DND-41 (cell line): ENCODE measurements around the gene SGCG.

Source experiments
- ATAC-seq: fragments of 200-7000 bp; cut with Tn5 transposase; 3 replicates; pipeline ENCODE4 v1.9.1; 2021; ENCODE audit warnings: low read depth; ENCODE audit not compliant: insufficient read depth
- DNase-seq: peaks from one replicate; pipeline ENCODE4 v3.0.0-alpha.2; 2020
- H2AFZ ChIP-seq: 2 replicates; pipeline ENCODE4 v1.6.0; 2012; ENCODE audit warnings: low read depth, low read length
- H3K27ac ChIP-seq: 2 replicates; pipeline ENCODE4 v1.5.1; 2012; ENCODE audit warnings: low read length, inconsistent platforms
- H3K27me3 ChIP-seq: fragments of 200-600 bp; sonication (generic); 2 replicates; pipeline ENCODE4 v1.6.0; 2012; ENCODE audit warnings: low read length, mild to moderate bottlenecking, inconsistent platforms; ENCODE audit not compliant: insufficient read depth, poor library complexity
- H3K36me3 ChIP-seq: 2 replicates; pipeline ENCODE4 v1.5.1; 2012; ENCODE audit warnings: low read length, inconsistent platforms; ENCODE audit not compliant: insufficient read depth
- H3K4me1 ChIP-seq: 2 replicates; pipeline ENCODE4 v1.5.1; 2012; ENCODE audit warnings: mild to moderate bottlenecking, low read length; ENCODE audit not compliant: insufficient read depth
- H3K4me2 ChIP-seq: 2 replicates; pipeline ENCODE4 v1.6.0; 2012; ENCODE audit warnings: mild to moderate bottlenecking, moderate library complexity, low read length, inconsistent platforms; ENCODE audit not compliant: insufficient read depth
- H3K4me3 ChIP-seq, 2 experiments: fragments of 200-600 bp in 1 of 2; shearing (Covaris generic) in 1 of 2; 2 replicates each; pipeline ENCODE4 v1.5.1; 2012 to 2016; ENCODE audit warnings: inconsistent platforms in 2 of 2, low read length in 2 of 2, mild to moderate bottlenecking in 2 of 2, low read depth in 1 of 2, moderate library complexity in 1 of 2
- H3K79me2 ChIP-seq: 2 replicates; pipeline ENCODE4 v1.6.0; 2012; ENCODE audit warnings: low read length, inconsistent platforms; ENCODE audit not compliant: insufficient read depth
- H3K9ac ChIP-seq: 2 replicates; pipeline ENCODE4 v1.6.0; 2012; ENCODE audit warnings: low read depth, mild to moderate bottlenecking, inconsistent platforms, low read length, moderate library complexity
- H3K9me3 ChIP-seq: 2 replicates; pipeline ENCODE4 v1.5.1; 2012; ENCODE audit warnings: low read length, moderate library complexity, mild to moderate bottlenecking, inconsistent platforms; ENCODE audit not compliant: insufficient read depth, severe bottlenecking
- H4K20me1 ChIP-seq: 2 replicates; pipeline ENCODE4 v1.6.0; 2012; ENCODE audit warnings: low read length; ENCODE audit not compliant: insufficient read depth
- CTCF ChIP-seq: IDR thresholded peaks from 2 replicates; pipeline ENCODE4 v1.5.1; 2012; ENCODE audit warnings: borderline replicate concordance, low read length, moderate library complexity, mild to moderate bottlenecking; ENCODE audit not compliant: poor library complexity, severe bottlenecking; ENCODE audit errors: extremely low read depth
- EZH2 ChIP-seq: IDR thresholded peaks from 3 replicates; pipeline ENCODE4 v1.6.1; 2012; ENCODE audit warnings: borderline replicate concordance, low read depth, mild to moderate bottlenecking, moderate library complexity, low read length, inconsistent platforms; ENCODE audit not compliant: severe bottlenecking

The SGCG gene

GRCh38 chr13:23268441-23268840 lies 87.7 kb downstream of the SGCG start:
- Histone ChIP-seq H2AFZ (no peak overlapping the region), H3K36me3 (no peaks in the 10 kb centered on the region), H3K9me3 (no peaks in the 10 kb centered on the region), H3K79me2 (no peaks in the 10 kb centered on the region), H3K27me3 (no peaks in the 10 kb centered on the region), H4K20me1 (no peaks in the 10 kb centered on the region), H3K27ac (no peak overlapping the region), H3K4me2 (no peak overlapping the region), H3K4me3 (no peak overlapping the region), H3K9ac (no peak overlapping the region), H3K4me1 (no peaks in the 10 kb centered on the region)
- TF ChIP-seq EZH2: no peak
- TF ChIP-seq CTCF: no peak
- DNase-seq: no peak
- ATAC-seq: no peak

GRCh38 chr13:23271331-23271730 lies 90.6 kb downstream of the SGCG start:
- Histone ChIP-seq H3K9me3 (no peaks in the 10 kb centered on the region), H3K36me3 (no peaks in the 10 kb centered on the region), H3K27me3 (no peaks in the 10 kb centered on the region), H4K20me1 (no peaks in the 10 kb centered on the region), H3K79me2 (no peaks in the 10 kb centered on the region), H3K4me3 (no peak overlapping the region), H3K4me1 (no peaks in the 10 kb centered on the region), H2AFZ (no peak overlapping the region), H3K4me2 (no peak overlapping the region), H3K9ac (no peak overlapping the region), H3K27ac (no peak overlapping the region)
- no peak for DNase-seq
- ATAC-seq: no peak
- TF ChIP-seq EZH2 (no peak), CTCF (no peak)

DNA sequence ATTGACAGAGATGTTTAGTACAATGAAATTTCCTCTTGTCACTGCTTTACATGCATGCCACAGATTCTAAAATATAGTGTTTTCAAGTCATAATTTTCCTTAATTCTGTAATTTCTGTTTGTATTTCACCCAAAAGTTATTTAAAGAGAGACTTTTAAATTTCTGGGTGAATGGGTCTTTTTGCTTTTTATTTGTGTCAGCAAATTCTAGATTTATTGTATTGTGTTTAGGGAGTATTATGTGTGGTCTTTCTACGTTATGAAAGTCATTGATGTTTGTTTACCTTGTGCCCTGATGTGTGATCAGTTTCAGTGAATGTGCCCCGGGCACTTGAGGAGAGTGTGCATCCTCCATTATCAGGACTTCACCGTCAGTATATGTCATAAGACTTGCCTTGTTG lies 92.7 kb downstream of the SGCG start:
- Histone ChIP-seq H3K79me2 (no peaks in the 10 kb centered on the region), H3K9me3 (no peaks in the 10 kb centered on the region)
- no peak for ATAC-seq

More for the DNA sequence above, 92.7 kb downstream of the SGCG start:
- no peak for DNase-seq
- no peaks in the 10 kb centered on the region for H3K27me3 ChIP-seq
- TF ChIP-seq CTCF (no peak), EZH2 (no peak)
- H3K4me3 ChIP-seq: no peak overlapping the region
- H3K9ac ChIP-seq: no peak overlapping the region
- no peak overlapping the region for H3K4me2 ChIP-seq
- no peaks in the 10 kb centered on the region for H3K36me3 ChIP-seq
- no peak overlapping the region for H3K27ac ChIP-seq
- no peaks in the 10 kb centered on the region for H4K20me1 ChIP-seq
- H3K4me1 ChIP-seq: no peaks in the 10 kb centered on the region
- H2AFZ ChIP-seq: no peak overlapping the region
